GM19452 (cell line): ENCODE data around the gene MGAT4A.
A peak's percentile ranks its signal among the peaks of the same experiment; 100 is the strongest.
"Not testable (repeated sequence)": the region's sequence is repeated elsewhere in the genome, so short reads cannot be mapped to it uniquely, and the experiment has no call there.

Experiments used
- ATAC-seq: cut with Tn5 transposase; IDR thresholded peaks from one replicate; pipeline ENCODE4 v1.9.1; 2021; ENCODE audit not compliant: unreplicated experiment

The MGAT4A gene

GRCh38 chr2:98664323-98664722 lies 66.6 kb downstream of the MGAT4A start:
- ATAC-seq: no peak

GRCh38 chr2:98663511-98664090 lies 67.3 kb downstream of the MGAT4A start:
- no peak for ATAC-seq

GRCh38 chr2:98659491-98659840 lies 71.5 kb downstream of the MGAT4A start:
- ATAC-seq: not testable (repeated sequence)

- ATAC-seq: no peak
Measured at GRCh38 chr2:98658816-98659490, 72.0 kb downstream of the MGAT4A start.

- ATAC-seq: no peak
Measured at GRCh38 chr2:98656800-98657199, 74.1 kb downstream of the MGAT4A start.

- ATAC-seq: no peak
Measured at GRCh38 chr2:98654699-98655495, 76.0 kb downstream of the MGAT4A start.

- no peak for ATAC-seq
Measured at GRCh38 chr2:98650998-98651397, 79.9 kb downstream of the MGAT4A start.

- no peak for ATAC-seq
Measured at GRCh38 chr2:98649992-98650375, 80.9 kb downstream of the MGAT4A start.

- no peak for ATAC-seq
Measured at GRCh38 chr2:98649135-98649991, 81.6 kb downstream of the MGAT4A start.

- ATAC-seq: no peak
Measured at GRCh38 chr2:98648451-98648850, 82.5 kb downstream of the MGAT4A start.

GRCh38 chr2:98647636-98648035 lies 83.3 kb downstream of the MGAT4A start:
- no peak for ATAC-seq

- no peak for ATAC-seq
Measured at GRCh38 chr2:98643496-98644100, 87.3 kb downstream of the MGAT4A start.

- peak; percentile 92 for ATAC-seq
Measured at GRCh38 chr2:98637401-98638147, 93.4 kb downstream of the MGAT4A start.

GRCh38 chr2:98634406-98635092 lies 96.4 kb downstream of the MGAT4A start:
- no peak for ATAC-seq

- ATAC-seq: no peak
Measured at GRCh38 chr2:98632351-98632750, 98.6 kb downstream of the MGAT4A start.

- ATAC-seq: no peak
Measured at GRCh38 chr2:98623657-98624056, 107.3 kb downstream of the MGAT4A start.

GRCh38 chr2:98617149-98617548 lies 113.8 kb downstream of the MGAT4A start:
- no peak for ATAC-seq

GRCh38 chr2:98615481-98615880 lies 115.5 kb downstream of the MGAT4A start:
- no peak for ATAC-seq

GRCh38 chr2:98614024-98614739 lies 116.8 kb downstream of the MGAT4A start:
- ATAC-seq: no peak
